GM12892 (cell line): ENCODE results near the gene CFDP1.

Experiments used
- POLR2A ChIP-seq: IDR thresholded peaks from 2 replicates; pipeline ENCODE4 v1.6.1; 2011; ENCODE audit warnings: low read depth, low read length, control low read depth
- POLR2AphosphoS5 ChIP-seq: IDR thresholded peaks from 2 replicates; pipeline ENCODE4 v1.6.1; 2011; ENCODE audit warnings: low read depth, low read length, control low read depth

DNA sequence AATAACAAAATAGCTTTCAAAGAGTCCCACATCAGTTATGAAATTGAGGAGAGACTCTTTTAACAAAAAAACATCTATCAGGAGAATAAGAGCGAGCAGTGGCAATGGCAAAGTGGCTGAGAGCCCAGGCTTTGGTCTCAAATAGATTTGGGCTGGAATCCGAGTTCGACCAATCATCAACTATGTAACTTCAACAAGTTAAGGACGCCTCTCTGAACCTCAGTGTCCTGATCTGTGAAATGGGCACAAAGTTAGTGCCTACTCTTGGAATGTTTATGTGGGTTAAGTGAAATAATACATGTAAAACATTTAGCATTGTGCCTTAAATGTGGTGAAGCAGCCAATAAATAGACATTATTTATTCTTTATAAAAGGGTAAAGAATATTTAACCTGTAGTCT is 45.4 kb downstream of the CFDP1 start:
- TF ChIP-seq POLR2A (no peak), POLR2AphosphoS5 (no peak)
